Subcutaneous abdominal adipose tissue (tissue), 5 donors: ENCODE results near the gene PLPP4.

ENCODE experiments used
- H3K27ac ChIP-seq: one replicate; pipeline ENCODE4 v1.7.0; 2013; ENCODE audit warnings: low read depth, mild to moderate bottlenecking, inconsistent platforms, low read length, moderate library complexity
- H3K27me3 ChIP-seq, 5 donors: one replicate each; pipeline ENCODE4 v1.7.0; 2013; ENCODE audit warnings: low read length in 5 of 5, inconsistent platforms in 1 of 5; ENCODE audit not compliant: control insufficient read depth in 5 of 5, insufficient read depth in 4 of 5
- H3K36me3 ChIP-seq, 5 donors: one replicate each; pipeline ENCODE4 v1.7.0; 2013; ENCODE audit warnings: low read length in 5 of 5; ENCODE audit not compliant: control insufficient read depth in 5 of 5, insufficient read depth in 5 of 5
- H3K4me1 ChIP-seq, 5 donors: one replicate each; pipeline ENCODE4 v1.7.0; 2013; ENCODE audit warnings: low read length in 5 of 5, mild to moderate bottlenecking in 3 of 5, moderate library complexity in 1 of 5; ENCODE audit not compliant: control insufficient read depth in 5 of 5, insufficient read depth in 5 of 5
- H3K4me3 ChIP-seq, 5 donors: one replicate each; pipeline ENCODE4 v1.7.0; 2013; ENCODE audit warnings: low read length in 5 of 5, low read depth in 1 of 5
- H3K9ac ChIP-seq, 5 donors: one replicate each; pipeline ENCODE4 v1.7.0; 2013; ENCODE audit warnings: low read length in 5 of 5, mild to moderate bottlenecking in 4 of 5, moderate library complexity in 3 of 5
- H3K9me3 ChIP-seq, 5 donors: one replicate each; pipeline ENCODE4 v1.7.0; 2013; ENCODE audit warnings: low read length in 5 of 5; ENCODE audit not compliant: control insufficient read depth in 5 of 5
- donor health status: healthy.
- donor health status: healthy.
- donor health status: healthy.
- donor health status: healthy.
- donor health status: healthy.

Gene PLPP4

GRCh38 chr10:120508966-120509365, 51.9 kb downstream of the PLPP4 start:
- Histone ChIP-seq H3K9ac (no peak overlapping the region), H3K4me3 (no peak overlapping the region), H3K27me3 (peaks cover 0 to 5% (median 3%) of the 10 kb centered on the region in 5 donors), H3K9me3 (no peaks in the 10 kb centered on the region), H3K36me3 (no peaks in the 10 kb centered on the region), H3K4me1 (no peaks in the 10 kb centered on the region), H3K27ac (no peak overlapping the region)

DNA sequence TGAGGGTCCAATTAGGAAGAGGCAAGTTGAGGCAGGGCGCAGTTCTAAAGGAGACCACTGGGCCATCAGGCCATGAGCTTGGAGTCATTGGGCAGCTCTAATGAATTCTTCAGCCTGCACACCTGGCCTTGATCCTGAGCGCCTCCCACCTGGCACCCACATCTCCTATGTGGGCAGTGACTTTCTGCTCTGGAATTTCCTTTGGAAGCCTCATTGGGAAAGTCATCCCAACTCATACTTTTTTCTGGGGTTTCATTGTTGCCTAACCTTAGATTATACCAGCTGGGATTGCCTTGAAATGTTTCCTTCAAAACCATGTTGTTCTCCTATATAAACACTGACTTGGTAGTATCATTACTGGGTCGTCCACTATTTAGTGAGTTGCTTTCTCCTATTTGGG, 54.1 kb downstream of the PLPP4 start:
- H3K4me3 ChIP-seq: no peak overlapping the region
- no peak overlapping the region for H3K27ac ChIP-seq
- H3K4me1 ChIP-seq: no peaks in the 10 kb centered on the region
- H3K9me3 ChIP-seq: no peaks in the 10 kb centered on the region
- H3K27me3 ChIP-seq: peaks cover 0 to 6% (median 4%) of the 10 kb centered on the region in 5 donors
- no peak overlapping the region for H3K9ac ChIP-seq
- H3K36me3 ChIP-seq: no peaks in the 10 kb centered on the region

DNA sequence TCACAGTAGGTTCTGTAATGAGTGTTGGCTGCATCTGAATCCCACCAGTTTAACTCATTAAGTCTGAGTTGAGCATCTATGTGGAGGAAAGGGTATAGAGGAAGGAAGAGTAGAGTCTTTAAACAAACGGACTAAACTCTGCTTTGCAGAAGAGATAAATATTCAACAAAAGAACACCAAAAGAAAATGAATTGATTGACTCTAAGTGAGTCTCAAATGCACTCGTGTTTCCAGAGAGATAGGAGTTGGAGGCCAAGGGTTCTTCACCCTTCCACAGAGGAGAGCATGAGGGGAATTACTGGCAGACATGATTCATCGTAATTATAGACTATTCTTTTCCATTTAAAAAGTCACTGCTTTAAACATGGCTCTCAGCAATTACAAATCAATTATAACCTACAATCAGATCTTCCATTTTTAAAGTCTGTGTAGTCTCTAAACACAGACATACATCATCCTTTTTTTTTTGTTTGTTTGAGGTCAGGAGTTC, 56.3 kb downstream of the PLPP4 start:
- Histone ChIP-seq H3K9me3 (no peaks in the 10 kb centered on the region), H3K27me3 (peaks cover 0 to 6% (median 4%) of the 10 kb centered on the region in 5 donors)

DNA sequence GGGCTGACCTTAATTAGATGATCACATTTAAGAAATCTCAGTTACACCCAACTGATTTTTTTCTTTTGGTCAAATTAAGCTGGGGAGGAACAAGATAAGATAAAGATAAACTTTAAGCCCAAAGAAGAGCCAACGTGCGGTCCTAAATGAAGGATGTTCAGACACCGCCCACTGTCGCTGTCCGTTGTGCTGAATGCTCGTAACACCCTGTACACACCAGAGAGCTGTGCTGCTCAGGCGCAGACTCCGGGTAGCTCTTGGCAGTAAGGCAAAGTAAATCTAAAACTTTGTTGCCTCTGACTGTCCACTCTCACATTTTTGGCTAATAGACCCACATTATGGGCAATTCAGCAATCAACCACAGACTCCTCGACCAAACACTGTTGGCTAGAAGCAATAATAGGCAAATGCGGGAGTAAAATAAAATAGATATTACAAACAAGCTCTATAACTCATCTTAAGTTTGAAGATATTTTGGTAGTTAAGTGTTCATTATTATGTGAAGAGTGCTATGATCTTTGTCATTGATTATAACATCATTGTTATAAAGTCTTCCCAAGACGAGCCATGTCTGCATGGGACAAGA, 57.1 kb downstream of the PLPP4 start:
- H3K4me3 ChIP-seq: no peak overlapping the region
- no peaks in the 10 kb centered on the region for H3K9me3 ChIP-seq
- no peaks in the 10 kb centered on the region for H3K4me1 ChIP-seq
- no peak overlapping the region for H3K27ac ChIP-seq
- H3K36me3 ChIP-seq: no peaks in the 10 kb centered on the region
- H3K9ac ChIP-seq: no peak overlapping the region
- H3K27me3 ChIP-seq: peaks cover 0 to 6% (median 0%) of the 10 kb centered on the region in 5 donors

More for the DNA sequence above, 56.3 kb downstream of the PLPP4 start:
- Histone ChIP-seq H3K27ac (no peak overlapping the region), H3K4me1 (no peaks in the 10 kb centered on the region), H3K9ac (no peak overlapping the region), H3K4me3 (no peak overlapping the region), H3K36me3 (no peaks in the 10 kb centered on the region)

GRCh38 chr10:120514959-120515358, 57.9 kb downstream of the PLPP4 start:
- Histone ChIP-seq H3K4me3 (no peak overlapping the region), H3K36me3 (no peaks in the 10 kb centered on the region), H3K27ac (no peak overlapping the region), H3K9me3 (no peaks in the 10 kb centered on the region), H3K9ac (no peak overlapping the region), H3K27me3 (peaks cover 0 to 6% (median 0%) of the 10 kb centered on the region in 5 donors), H3K4me1 (no peaks in the 10 kb centered on the region)

DNA sequence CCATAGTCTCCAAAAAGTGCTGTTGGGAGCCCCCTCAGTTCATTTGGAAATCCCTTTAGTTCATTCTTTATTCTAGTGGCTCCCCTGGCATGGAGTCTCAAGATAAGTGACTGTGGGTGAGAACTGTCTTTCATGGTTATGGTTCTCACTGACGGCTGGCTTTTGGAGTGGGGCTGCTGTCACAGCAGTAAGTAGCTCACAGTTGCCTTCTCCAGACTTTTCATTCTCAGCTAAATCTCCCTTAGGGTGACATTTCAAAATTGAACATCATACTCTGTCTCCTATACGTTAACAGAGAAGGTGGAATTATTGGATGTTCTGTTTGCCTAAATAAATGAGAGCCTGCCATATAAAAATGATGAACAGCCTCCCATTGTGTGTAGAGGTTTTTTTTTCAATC, 58.7 kb downstream of the PLPP4 start:
- Histone ChIP-seq H3K27ac (no peak overlapping the region), H3K9ac (no peak overlapping the region), H3K9me3 (no peaks in the 10 kb centered on the region), H3K4me1 (no peaks in the 10 kb centered on the region), H3K4me3 (no peak overlapping the region), H3K27me3 (peaks cover 0 to 5% (median 0%) of the 10 kb centered on the region in 5 donors), H3K36me3 (no peaks in the 10 kb centered on the region)

DNA sequence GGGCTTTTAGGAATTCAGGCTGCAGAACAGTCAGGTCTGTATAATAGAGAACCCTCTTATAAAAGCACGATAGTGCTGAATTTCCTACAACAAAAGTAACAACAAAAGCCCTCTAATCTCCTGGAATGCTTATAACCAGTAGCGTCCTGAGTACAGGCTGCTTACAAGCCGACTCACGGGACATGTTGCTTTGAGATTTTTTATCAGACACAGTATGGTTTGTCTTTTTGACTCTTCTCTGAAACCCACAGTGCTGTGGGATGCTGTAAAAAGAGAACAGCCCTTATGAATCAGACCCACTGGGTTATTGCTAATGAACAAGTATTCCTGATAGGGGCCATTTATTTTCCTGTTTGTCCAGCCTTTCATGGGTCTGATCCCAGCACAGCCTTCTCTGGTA, 59.4 kb downstream of the PLPP4 start:
- no peak overlapping the region for H3K9ac ChIP-seq
- H3K36me3 ChIP-seq: no peaks in the 10 kb centered on the region
- H3K9me3 ChIP-seq: no peaks in the 10 kb centered on the region
- no peaks in the 10 kb centered on the region for H3K4me1 ChIP-seq
- H3K4me3 ChIP-seq: no peak overlapping the region
- no peak overlapping the region for H3K27ac ChIP-seq
- peaks cover 0 to 4% (median 0%) of the 10 kb centered on the region in 5 donors for H3K27me3 ChIP-seq

DNA sequence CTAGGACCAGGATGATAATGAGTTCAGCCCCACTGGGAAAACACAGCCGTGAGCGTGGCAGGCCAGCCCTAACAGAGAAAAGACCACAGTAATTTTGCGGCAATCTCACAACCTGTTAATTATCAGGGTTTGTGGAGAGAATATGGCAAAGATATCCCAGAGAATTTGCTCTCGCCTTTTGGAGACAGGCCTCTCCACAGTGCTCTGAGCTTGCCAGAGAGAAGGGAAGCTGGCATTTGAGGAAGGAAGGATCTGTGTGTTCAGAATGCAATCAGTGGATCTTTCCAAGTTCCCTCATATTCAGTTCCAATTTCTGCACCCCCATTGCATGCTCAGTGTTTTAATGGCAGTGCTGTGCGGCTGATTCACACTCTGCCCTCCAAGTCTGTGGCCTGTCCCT, 60.2 kb downstream of the PLPP4 start:
- Histone ChIP-seq H3K27me3 (peaks cover 0 to 4% (median 0%) of the 10 kb centered on the region in 5 donors), H3K9ac (no peak overlapping the region), H3K36me3 (no peaks in the 10 kb centered on the region), H3K27ac (no peak overlapping the region), H3K4me1 (no peaks in the 10 kb centered on the region), H3K4me3 (no peak overlapping the region), H3K9me3 (no peaks in the 10 kb centered on the region)

GRCh38 chr10:120517881-120518484, 61.0 kb downstream of the PLPP4 start:
- Histone ChIP-seq H3K9ac (no peak overlapping the region), H3K27me3 (peaks cover 0 to 4% (median 0%) of the 10 kb centered on the region in 5 donors), H3K9me3 (no peaks in the 10 kb centered on the region), H3K4me3 (no peak overlapping the region), H3K36me3 (no peaks in the 10 kb centered on the region), H3K27ac (no peak overlapping the region), H3K4me1 (no peaks in the 10 kb centered on the region)

- Histone ChIP-seq H3K36me3 (no peaks in the 10 kb centered on the region), H3K9ac (no peak overlapping the region), H3K9me3 (no peaks in the 10 kb centered on the region), H3K27me3 (peaks cover 0 to 2% (median 0%) of the 10 kb centered on the region in 5 donors), H3K4me1 (no peaks in the 10 kb centered on the region), H3K27ac (no peak overlapping the region), H3K4me3 (no peak overlapping the region)
Observed at GRCh38 chr10:120521880-120522279, 64.9 kb downstream of the PLPP4 start.
